Stimulated activated effector memory CD8-positive, alpha-beta T cell treated with anti-CD3 and anti-CD28 coated beads, Interleukin-12 subunit alpha, Interleukin-12 subunit beta, amount 100 ng/mL, for 72 hours (primary cell): ENCODE data around the gene FMO1.
"Not testable (repeated sequence)": the region's sequence is repeated elsewhere in the genome, so short reads cannot be mapped to it uniquely, and the experiment has no call there.

Experiments
- ATAC-seq: fragments of 150-1000 bp; cut with Tn5 transposase; 2 replicates; pipeline ENCODE4 v1.10.0; 2021
- DNase-seq, 2 donors: peaks; one replicate each; pipeline ENCODE4 v3.0.0; 2021 to 2022; ENCODE audit warnings: low spot score in 2 of 2
- H3K27ac Mint-ChIP-seq: one replicate; pipeline ENCODE4 v1.8.0; 2022; ENCODE audit warnings: mild to moderate bottlenecking, mixed read lengths
- H3K36me3 Mint-ChIP-seq: one replicate; pipeline ENCODE4 v1.8.0; 2022; ENCODE audit warnings: mild to moderate bottlenecking, mixed read lengths
- H3K4me1 Mint-ChIP-seq: one replicate; pipeline ENCODE4 v1.8.0; 2022; ENCODE audit warnings: mixed read lengths
- H3K4me3 Mint-ChIP-seq: one replicate; pipeline ENCODE4 v1.8.0; 2022; ENCODE audit warnings: mild to moderate bottlenecking, mixed read lengths
- H3K9me3 Mint-ChIP-seq: one replicate; pipeline ENCODE4 v1.8.0; 2022; ENCODE audit warnings: mixed read lengths

FMO1 gene

DNA sequence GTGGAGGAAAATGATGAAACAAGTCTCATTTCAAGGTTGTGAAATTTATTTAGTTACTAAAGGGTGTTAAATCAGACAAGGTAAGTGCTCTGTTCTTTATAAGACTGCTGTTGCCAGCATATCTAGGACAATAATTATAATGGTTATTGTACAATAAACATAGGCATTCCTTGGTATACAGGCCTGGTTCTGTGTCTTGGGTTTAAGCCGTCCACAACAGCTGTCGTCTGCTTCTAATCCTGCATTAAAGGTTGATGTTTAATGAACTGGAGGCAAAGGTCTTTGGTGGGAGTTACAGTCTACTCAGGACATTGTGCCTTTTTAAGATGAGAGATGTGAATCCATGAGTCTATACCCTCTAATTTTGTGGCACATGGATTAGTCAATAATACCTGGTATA lies 42.3 kb downstream of the FMO1 start:
- Mint-ChIP-seq H3K4me1 (no peaks in the 10 kb centered on the region), H3K36me3 (no peaks in the 10 kb centered on the region), H3K4me3 (no peak overlapping the region), H3K9me3 (no peaks in the 10 kb centered on the region), H3K27ac (no peak overlapping the region)
- no peak for ATAC-seq
- DNase-seq = no peak

DNA sequence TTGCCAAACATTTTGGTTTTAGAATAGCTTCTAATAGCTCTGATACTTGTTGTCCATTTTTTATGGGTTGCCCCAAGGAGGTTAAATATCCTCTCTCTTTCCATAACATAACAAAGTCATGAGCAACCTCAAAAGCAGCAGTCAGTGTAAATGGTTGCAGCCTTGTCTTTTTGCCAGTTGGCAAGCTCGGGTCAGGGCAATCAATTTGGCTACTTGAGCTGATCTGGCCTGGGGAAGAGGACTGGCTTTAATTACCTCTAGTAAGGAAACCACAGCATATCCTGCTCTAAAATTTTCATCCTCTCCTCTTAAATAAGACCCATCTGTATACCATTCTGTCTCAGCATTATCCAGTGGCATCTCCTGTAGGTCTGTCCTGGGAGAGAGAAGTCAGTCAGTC lies 44.5 kb downstream of the FMO1 start:
- Mint-ChIP-seq H3K9me3 (no peaks in the 10 kb centered on the region), H3K4me3 (no peak overlapping the region), H3K27ac (no peak overlapping the region), H3K36me3 (no peaks in the 10 kb centered on the region), H3K4me1 (no peaks in the 10 kb centered on the region)
- no peak for ATAC-seq
- DNase-seq = no peak

DNA sequence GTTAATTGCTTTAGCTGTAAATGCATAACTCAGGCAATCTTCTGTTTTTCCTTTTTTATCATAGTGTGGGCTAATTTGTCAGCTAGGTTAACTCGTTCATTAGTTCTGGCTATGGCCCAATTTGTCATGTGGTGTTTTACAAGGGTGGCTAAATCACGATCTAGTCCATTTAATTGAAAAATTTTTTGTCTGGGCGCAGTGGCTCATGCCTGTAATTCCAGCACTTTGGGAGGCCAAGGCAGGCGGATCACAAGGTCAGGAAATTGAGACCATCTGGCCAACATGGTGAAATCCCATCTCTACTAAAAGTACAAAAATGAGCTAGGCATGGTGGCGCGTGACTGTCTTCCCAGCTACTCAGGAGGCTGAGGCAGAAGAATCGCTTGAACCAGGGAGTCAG lies 47.1 kb downstream of the FMO1 start:
- not testable (repeated sequence) for DNase-seq

DNA sequence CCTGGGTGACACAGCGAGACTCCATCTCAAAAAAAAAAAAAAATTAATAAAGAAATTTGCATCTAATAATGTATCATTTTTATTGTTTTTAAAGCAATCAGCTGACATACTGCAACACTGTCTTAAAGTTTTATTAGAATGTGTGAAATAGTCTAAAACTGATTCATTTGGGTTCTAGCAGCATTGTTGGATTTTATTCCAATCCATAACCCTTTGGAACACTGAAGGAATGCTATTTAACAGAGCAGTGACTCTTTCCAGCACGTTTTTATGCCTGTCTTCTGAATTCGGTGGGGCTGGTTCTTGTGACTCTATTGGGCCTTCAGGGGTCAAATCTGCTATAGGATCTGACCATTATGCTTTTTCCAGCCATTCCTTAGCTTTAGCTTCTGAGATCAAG lies 47.5 kb downstream of the FMO1 start:
- H3K9me3 Mint-ChIP-seq = peaks cover 6% of the 10 kb centered on the region

More for the DNA sequence above, 47.1 kb downstream of the FMO1 start:
- H3K4me3 Mint-ChIP-seq, ATAC-seq, H3K9me3 Mint-ChIP-seq, H3K4me1 Mint-ChIP-seq, H3K27ac Mint-ChIP-seq, H3K36me3 Mint-ChIP-seq: not testable (repeated sequence)

DNA sequence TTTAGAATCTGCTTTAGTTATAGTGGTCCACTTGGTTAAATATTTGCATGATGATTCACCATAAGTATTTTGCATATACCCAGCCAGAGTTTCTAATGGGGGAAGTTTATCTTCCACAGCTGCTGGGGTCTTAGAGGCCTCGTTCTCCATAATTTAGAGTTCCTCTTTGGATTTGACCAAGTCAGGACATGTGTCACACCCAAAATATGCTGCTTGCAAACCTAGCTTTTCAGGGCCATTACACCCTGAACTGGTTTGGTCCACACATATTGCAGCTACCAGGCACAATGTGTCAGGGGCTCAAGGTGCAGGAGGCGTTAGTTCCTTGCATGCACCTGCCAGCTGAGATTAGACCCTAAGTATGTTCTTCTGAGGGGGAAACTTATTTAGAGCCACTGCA lies 48.6 kb downstream of the FMO1 start:
- Mint-ChIP-seq H3K4me1 (no peaks in the 10 kb centered on the region), H3K4me3 (no peak overlapping the region), H3K27ac (no peak overlapping the region), H3K9me3 (peaks cover 9% of the 10 kb centered on the region), H3K36me3 (no peaks in the 10 kb centered on the region)
- no peak for ATAC-seq
- no peak for DNase-seq

More for the DNA sequence above, 47.5 kb downstream of the FMO1 start:
- H3K4me3 Mint-ChIP-seq = no peak overlapping the region
- ATAC-seq = no peak
- no peak for DNase-seq
- no peaks in the 10 kb centered on the region for H3K36me3 Mint-ChIP-seq
- no peaks in the 10 kb centered on the region for H3K4me1 Mint-ChIP-seq
- no peak overlapping the region for H3K27ac Mint-ChIP-seq

DNA sequence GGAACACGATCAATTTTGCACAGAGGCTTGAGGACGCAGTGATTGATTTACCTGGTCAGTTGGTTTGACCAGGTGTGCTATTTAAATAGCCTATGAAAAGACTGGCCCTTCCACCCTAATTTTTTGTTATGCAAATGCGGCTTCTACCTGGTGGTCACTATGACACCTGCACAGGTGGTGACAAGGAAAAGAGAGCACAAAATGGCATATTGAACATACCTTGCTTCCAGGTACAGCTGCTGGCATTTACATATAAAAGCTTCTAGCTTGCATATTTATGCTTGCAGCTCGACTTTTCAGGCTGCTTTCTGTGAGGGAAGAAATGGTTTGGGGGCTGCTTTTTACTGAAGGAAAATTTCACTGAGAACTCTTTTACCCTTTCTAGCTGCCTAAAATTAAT lies 50.4 kb downstream of the FMO1 start:
- Mint-ChIP-seq H3K27ac (no peak overlapping the region), H3K9me3 (peaks cover 11% of the 10 kb centered on the region), H3K4me3 (no peak overlapping the region), H3K36me3 (no peaks in the 10 kb centered on the region), H3K4me1 (no peaks in the 10 kb centered on the region)
- ATAC-seq (no peak), DNase-seq (no peak)

DNA sequence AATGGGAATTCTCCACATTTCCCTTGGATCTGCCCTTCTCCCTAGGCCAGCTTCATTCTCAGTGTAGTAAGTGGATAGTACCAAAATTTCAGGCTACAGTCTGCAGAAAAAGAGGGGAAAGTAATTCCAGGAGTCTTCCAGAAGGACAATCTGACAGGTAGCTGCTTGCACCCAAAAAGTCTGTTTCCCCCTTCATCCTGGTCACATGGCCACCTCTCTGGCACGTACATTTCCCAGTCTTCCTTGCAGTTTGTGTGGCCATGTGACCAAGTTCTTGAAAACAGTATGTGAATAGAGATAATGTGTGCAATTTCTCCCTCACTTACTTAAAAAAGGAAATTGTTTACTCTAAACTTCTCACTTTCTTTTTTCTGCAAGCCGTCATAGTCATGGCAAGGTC lies 51.0 kb downstream of the FMO1 start:
- Mint-ChIP-seq H3K4me1 (no peaks in the 10 kb centered on the region), H3K4me3 (no peak overlapping the region), H3K36me3 (no peaks in the 10 kb centered on the region), H3K9me3 (peaks cover 11% of the 10 kb centered on the region), H3K27ac (no peak overlapping the region)
- ATAC-seq (no peak), DNase-seq (no peak)

DNA sequence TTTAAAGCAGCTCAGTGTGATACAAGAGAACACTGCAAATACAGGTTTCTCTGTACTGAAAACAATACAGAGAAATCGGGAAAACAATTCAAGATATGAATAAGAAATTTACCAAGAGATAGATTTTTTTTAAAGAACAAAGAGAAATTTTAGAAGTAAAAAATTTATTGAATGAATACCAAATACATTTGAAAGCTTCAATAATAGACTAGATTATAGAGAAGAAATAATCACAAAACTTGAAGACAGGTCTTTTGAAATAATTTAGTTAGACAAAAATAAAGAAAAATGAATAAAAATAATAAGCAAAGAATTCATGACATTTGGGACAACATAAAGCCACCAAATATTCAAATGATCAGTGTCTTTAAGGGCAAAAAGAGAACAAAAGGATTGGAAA lies 52.1 kb downstream of the FMO1 start:
- Mint-ChIP-seq H3K36me3 (no peaks in the 10 kb centered on the region), H3K4me3 (no peak overlapping the region), H3K27ac (no peak overlapping the region), H3K4me1 (no peaks in the 10 kb centered on the region), H3K9me3 (peaks cover 11% of the 10 kb centered on the region)
- DNase-seq (no peak), ATAC-seq (no peak)

DNA sequence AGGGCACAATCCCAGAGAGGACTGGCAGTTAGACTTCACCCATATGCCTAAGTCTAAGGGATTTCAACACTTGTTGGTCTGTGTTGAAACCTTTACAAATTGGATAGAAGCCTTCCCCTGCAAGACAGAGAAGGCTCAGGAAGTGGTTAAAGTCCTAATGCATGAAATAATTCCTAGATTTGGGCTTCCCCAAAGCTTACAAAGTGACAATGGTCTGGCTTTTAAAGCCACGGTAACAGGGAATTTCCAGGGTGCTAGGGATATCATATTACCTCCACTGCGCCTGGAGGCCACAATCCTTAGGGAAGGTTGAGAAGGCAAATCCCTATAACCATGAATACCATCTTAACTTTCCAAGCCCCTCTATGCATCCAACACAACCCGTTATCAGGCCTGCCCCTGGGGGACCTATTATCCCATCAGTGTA lies 62.4 kb downstream of the FMO1 start:
- ATAC-seq (no peak), DNase-seq (no peak)
- H3K4me3 Mint-ChIP-seq = no peak overlapping the region
- H3K36me3 Mint-ChIP-seq = no peaks in the 10 kb centered on the region
- H3K9me3 Mint-ChIP-seq = no peaks in the 10 kb centered on the region
- peaks cover 8% of the 10 kb centered on the region for H3K4me1 Mint-ChIP-seq
- H3K27ac Mint-ChIP-seq = no peak overlapping the region

DNA sequence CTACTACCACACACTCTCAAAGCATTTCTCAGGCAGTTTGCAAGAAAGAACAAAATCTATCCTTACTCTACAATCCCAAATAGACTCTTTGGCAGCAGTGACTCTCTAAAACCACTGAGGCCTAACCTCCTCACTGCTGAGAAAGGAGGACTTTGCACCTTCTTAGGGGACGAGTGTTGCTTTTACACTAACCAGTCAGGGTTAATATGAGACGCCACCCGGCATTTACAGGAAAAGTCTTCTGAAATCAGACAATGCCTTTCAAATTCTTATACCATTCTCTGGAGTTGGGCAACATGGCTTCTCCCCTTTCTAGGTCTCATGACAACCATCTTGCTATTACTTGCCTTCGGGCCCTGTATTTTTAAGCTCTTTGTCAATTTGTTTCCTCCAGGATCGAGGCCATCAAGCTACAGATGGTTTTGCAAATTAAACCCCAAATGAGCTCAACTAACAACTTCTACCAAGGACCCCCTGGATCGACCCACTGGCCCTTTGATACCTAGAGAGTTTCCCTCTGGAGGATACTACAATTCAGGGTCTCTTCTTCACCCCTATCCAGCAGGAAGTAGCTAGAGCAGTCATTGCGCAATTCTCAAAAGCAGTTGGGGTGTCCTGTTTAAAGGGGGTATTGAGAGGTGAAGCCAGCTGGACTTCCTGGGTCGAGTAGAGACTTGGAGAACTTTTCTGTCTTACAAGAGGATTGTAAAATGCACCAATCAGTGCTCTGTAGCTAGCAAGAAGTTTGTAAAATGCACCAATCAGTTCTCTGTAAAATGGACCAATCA lies 63.7 kb downstream of the FMO1 start:
- H3K4me3 Mint-ChIP-seq = no peak overlapping the region
- no peak overlapping the region for H3K27ac Mint-ChIP-seq
- DNase-seq (no peak), ATAC-seq (no peak)
- H3K4me1 Mint-ChIP-seq = peaks cover 8% of the 10 kb centered on the region
- no peaks in the 10 kb centered on the region for H3K9me3 Mint-ChIP-seq
- no peaks in the 10 kb centered on the region for H3K36me3 Mint-ChIP-seq

DNA sequence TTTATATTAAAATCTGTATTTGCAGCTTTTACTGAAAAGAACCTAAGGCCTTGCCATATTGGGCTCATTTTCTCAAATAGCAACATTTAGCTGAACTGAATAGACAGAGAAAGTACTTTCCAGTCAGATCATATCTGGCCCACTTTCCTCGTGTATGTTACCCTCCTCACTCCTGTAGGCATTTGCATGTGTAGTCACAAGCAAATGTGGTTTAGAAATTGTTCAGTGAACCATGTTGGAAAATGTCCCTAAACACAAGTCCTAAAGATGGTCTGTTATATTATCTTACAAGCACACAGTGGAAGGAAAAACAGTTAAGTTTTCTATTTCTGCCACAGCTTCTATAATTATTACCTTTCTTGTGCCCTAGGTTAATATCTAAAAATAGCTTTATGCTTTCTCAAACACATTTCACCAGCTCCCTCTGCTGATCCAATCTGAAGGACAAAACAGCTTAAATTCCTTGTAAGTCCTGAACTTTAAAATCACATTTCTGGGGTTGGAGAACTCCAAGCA lies 65.1 kb downstream of the FMO1 start:
- Mint-ChIP-seq H3K9me3 (no peaks in the 10 kb centered on the region), H3K4me3 (peak overlapping the region; percentile 63), H3K4me1 (peaks cover 8% of the 10 kb centered on the region), H3K36me3 (no peaks in the 10 kb centered on the region), H3K27ac (peak overlapping the region; percentile 86)
- no peak for DNase-seq
- ATAC-seq = no peak

DNA sequence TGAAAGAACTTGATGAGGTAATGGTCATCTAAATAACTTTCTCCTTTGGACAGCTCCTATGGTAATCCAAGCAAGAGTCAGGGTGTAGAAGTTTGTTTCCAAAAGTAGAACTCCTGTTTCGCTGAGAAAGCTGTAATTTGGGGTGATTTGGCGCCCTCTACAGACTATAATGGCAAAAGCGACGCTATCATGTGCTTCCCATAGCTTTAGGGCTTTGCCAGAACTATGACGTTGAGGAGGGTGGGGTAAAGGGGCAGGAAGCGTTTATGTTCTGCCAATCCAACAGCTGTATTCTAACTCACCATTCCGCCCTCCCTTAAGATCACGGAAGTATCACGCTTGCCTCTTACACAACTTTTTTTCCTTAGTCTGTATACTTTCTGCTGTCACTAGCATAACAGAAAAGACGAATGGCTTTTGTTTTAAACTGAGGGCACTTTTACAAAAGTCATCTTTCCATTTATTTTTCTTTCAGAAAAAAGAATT lies 65.6 kb downstream of the FMO1 start, which contains the start of gene FMO4:
Gene FMO4 (plus strand): TSS at position 349 of the 486 bp plus-strand sequence. CDS start 5,643 bp downstream, outside the sequence.
- ATAC-seq (peak; percentile 100), DNase-seq (peak; percentile 37 to 81)
- Mint-ChIP-seq H3K4me3 (peak within 1 kb of the TSS; percentile 63), H3K4me1 (peaks cover 8% of the 10 kb centered on the region), H3K9me3 (no peaks in the 10 kb centered on the region), H3K27ac (peak within 1 kb of the TSS; percentile 86), H3K36me3 (no peaks in the 10 kb centered on the region)

DNA sequence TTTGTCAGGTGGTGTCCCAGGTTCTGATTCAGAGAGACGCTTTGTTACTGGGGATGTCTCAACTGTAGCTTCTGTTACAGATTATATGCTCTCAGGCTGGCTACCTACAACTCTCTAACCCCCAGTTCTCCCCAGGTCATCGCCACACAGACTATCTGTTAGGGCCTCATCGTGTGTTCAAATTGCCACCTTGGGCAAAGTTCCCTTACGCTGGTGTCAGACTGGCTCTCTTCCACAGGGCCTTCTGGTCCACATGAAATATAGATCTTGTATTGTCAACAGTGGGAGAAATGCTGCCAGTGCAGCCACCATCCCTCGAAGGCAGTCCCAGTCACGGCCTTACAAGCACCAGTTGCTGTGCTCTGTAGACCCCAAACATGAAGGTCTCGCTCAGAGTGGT lies 81.0 kb downstream of the FMO1 start:
- H3K27ac Mint-ChIP-seq = no peak overlapping the region
- H3K4me3 Mint-ChIP-seq = no peak overlapping the region
- H3K4me1 Mint-ChIP-seq = no peaks in the 10 kb centered on the region
- H3K36me3 Mint-ChIP-seq = no peaks in the 10 kb centered on the region
- H3K9me3 Mint-ChIP-seq = no peaks in the 10 kb centered on the region
- no peak for DNase-seq
- ATAC-seq = no peak

DNA sequence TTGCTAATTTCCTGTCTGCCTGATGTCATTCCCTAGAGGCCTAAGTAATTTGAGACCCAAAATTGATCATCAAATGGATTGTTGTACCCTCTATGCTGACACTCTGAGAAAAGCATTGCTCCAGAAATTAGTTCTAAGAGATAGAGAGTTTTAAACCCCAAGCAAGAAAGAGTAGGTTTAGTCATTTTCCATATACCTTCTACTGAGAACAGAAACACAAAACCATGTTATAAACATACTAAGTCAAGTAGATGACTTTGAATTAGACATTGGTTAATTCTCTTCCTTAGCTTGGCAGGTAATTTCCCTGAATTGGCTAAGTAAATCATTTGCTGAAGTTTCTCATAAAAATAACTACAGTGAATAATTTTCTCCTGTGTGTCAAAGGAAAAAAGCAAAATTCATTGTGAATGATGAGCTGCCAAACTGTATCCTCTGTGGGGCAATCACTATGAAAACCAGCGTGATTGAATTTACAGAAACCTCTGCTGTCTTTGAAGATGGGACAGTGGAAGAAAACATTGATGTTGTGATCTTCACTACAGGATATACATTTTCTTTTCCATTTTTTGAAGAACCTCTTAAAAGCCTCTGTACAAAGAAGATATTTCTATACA lies 85.8 kb downstream of the FMO1 start:
- Mint-ChIP-seq H3K36me3 (no peaks in the 10 kb centered on the region), H3K9me3 (no peaks in the 10 kb centered on the region), H3K4me3 (no peak overlapping the region), H3K27ac (no peak overlapping the region), H3K4me1 (no peaks in the 10 kb centered on the region)
- ATAC-seq = no peak
- DNase-seq = no peak
